HEK293 (cell line): ENCODE measurements around the gene CATSPERE.
A peak's percentile ranks its signal among the peaks of the same experiment; 100 is the strongest.

ENCODE experiments used
- FEZF1 ChIP-seq: fragments of 450-650 bp; formaldehyde crosslinking; IDR thresholded peaks from 2 replicates; pipeline ENCODE4 v1.5.1; 2016; ENCODE audit warnings: missing biosample characterization, missing genetic modification characterization
- GLI2 ChIP-seq: fragments of 450-650 bp; formaldehyde crosslinking; IDR thresholded peaks from 2 replicates; pipeline ENCODE4; 2017; ENCODE audit warnings: missing biosample characterization, missing genetic modification characterization, low read depth, borderline replicate concordance
- ZBTB1 ChIP-seq: fragments of 450-650 bp; formaldehyde crosslinking; IDR thresholded peaks from 2 replicates; pipeline ENCODE4 v1.5.1; 2016; ENCODE audit warnings: missing biosample characterization, missing genetic modification characterization
- ZBTB7A ChIP-seq: fragments of 450-650 bp; formaldehyde crosslinking; IDR thresholded peaks from 2 replicates; pipeline ENCODE4 v1.5.1; 2016; ENCODE audit warnings: low read depth, missing biosample characterization, missing genetic modification characterization
- ZNF121 ChIP-seq: fragments of 450-650 bp; formaldehyde crosslinking; IDR thresholded peaks from 2 replicates; pipeline ENCODE4 v1.5.1; 2016; ENCODE audit warnings: missing biosample characterization, missing genetic modification characterization
- ZNF214 ChIP-seq: fragments of 450-650 bp; formaldehyde crosslinking; IDR thresholded peaks from 2 replicates; pipeline ENCODE4 v1.5.1; 2017; ENCODE audit warnings: missing biosample characterization, mild to moderate bottlenecking, missing genetic modification characterization, borderline replicate concordance
- ZNF248 ChIP-seq: fragments of 450-650 bp; formaldehyde crosslinking; IDR thresholded peaks from 2 replicates; pipeline ENCODE4 v1.5.1; 2017; ENCODE audit warnings: missing biosample characterization, missing genetic modification characterization
- ZNF266 ChIP-seq: fragments of 450-650 bp; formaldehyde crosslinking; IDR thresholded peaks from 2 replicates; pipeline ENCODE4 v1.5.1; 2016; ENCODE audit warnings: missing biosample characterization, missing genetic modification characterization, low read depth
- ZNF404 ChIP-seq: fragments of 450-650 bp; formaldehyde crosslinking; IDR thresholded peaks from 2 replicates; pipeline ENCODE4 v1.5.1; 2017; ENCODE audit warnings: missing biosample characterization, missing genetic modification characterization
- ZNF585B ChIP-seq: fragments of 450-650 bp; formaldehyde crosslinking; IDR thresholded peaks from 2 replicates; pipeline ENCODE4 v1.5.1; 2016; ENCODE audit warnings: missing biosample characterization, missing genetic modification characterization
- ZXDB ChIP-seq: fragments of 450-650 bp; formaldehyde crosslinking; IDR thresholded peaks from 2 replicates; pipeline ENCODE4 v1.5.1; 2016; ENCODE audit warnings: missing biosample characterization, missing genetic modification characterization
- TF ChIP-seq, protein P1 (sequence below): fragments of 450-650 bp; formaldehyde crosslinking; IDR thresholded peaks from 2 replicates; pipeline ENCODE4 v1.5.0; 2017; ENCODE audit warnings: missing biosample characterization, missing genetic modification characterization, borderline replicate concordance
- TF ChIP-seq, protein P2 (sequence below): fragments of 450-650 bp; formaldehyde crosslinking; IDR thresholded peaks from 2 replicates; pipeline ENCODE4 v1.5.1; 2017; ENCODE audit warnings: missing biosample characterization, mild to moderate bottlenecking, missing genetic modification characterization, moderate library complexity
- TF ChIP-seq, protein P3 (sequence below): fragments of 450-650 bp; IDR thresholded peaks from 2 replicates; pipeline ENCODE4 v1.5.1; 2018; ENCODE audit warnings: missing biosample characterization, mild to moderate bottlenecking, missing genetic modification characterization
- TF ChIP-seq, protein P4 (sequence below): sonication (generic); formaldehyde crosslinking; IDR thresholded peaks from 2 replicates; pipeline ENCODE4 v1.8.1; 2022; ENCODE audit warnings: mild to moderate bottlenecking, moderate library complexity, missing genetic modification reagents
- TF ChIP-seq, protein P5 (sequence below): fragments of 450-650 bp; formaldehyde crosslinking; IDR thresholded peaks from 2 replicates; pipeline ENCODE4 v1.5.1; 2016; ENCODE audit warnings: missing biosample characterization, missing genetic modification characterization
- TF ChIP-seq, protein P6 (sequence below): fragments of 450-650 bp; IDR thresholded peaks from 2 replicates; pipeline ENCODE4 v1.5.1; 2018; ENCODE audit warnings: missing biosample characterization, missing genetic modification characterization
- TF ChIP-seq, protein P7 (sequence below): fragments of 450-650 bp; formaldehyde crosslinking; IDR thresholded peaks from 2 replicates; pipeline ENCODE4 v1.5.1; 2017; ENCODE audit warnings: missing biosample characterization, missing genetic modification characterization

CATSPERE gene

DNA sequence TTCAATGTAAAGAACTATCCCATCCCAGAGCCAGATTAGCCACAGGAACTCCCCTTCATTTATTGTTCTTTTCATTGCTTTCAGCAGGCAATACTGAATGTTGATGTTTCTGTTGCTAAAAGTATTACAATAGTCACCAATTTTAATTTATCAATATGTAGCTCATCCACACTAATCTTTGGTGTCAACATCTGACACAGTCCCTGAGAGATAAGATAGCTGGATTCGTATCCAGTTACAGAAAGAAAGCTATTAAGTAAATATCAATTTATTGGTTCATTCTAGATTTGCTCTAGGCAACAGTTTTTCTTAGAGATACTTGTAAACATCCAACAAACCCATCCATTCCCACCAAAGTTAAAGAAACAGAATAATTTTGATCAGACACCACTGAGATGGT, 14.0 kb upstream of the CATSPERE start (continued):
- TF ChIP-seq, protein P1, sequence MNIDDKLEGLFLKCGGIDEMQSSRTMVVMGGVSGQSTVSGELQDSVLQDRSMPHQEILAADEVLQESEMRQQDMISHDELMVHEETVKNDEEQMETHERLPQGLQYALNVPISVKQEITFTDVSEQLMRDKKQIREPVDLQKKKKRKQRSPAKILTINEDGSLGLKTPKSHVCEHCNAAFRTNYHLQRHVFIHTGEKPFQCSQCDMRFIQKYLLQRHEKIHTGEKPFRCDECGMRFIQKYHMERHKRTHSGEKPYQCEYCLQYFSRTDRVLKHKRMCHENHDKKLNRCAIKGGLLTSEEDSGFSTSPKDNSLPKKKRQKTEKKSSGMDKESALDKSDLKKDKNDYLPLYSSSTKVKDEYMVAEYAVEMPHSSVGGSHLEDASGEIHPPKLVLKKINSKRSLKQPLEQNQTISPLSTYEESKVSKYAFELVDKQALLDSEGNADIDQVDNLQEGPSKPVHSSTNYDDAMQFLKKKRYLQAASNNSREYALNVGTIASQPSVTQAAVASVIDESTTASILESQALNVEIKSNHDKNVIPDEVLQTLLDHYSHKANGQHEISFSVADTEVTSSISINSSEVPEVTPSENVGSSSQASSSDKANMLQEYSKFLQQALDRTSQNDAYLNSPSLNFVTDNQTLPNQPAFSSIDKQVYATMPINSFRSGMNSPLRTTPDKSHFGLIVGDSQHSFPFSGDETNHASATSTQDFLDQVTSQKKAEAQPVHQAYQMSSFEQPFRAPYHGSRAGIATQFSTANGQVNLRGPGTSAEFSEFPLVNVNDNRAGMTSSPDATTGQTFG = no peak
- TF ChIP-seq ZXDB (peak; percentile 47; the same call in 1 of the 2 replicates), GLI2 (tag by site-specific recombination) (peak; percentile 42; the same call in 1 of the 2 replicates), ZBTB1 (no peak), ZNF404 (tag by site-specific recombination) (no peak), ZNF248 (no peak), ZNF585B (tag by site-specific recombination) (no peak), FEZF1 (tag by site-specific recombination) (peak; percentile 71), ZNF121 (tag by site-specific recombination) (no peak), ZBTB7A (tag by site-specific recombination) (no peak), ZNF266 (tag by site-specific recombination) (no peak), ZNF214 (no peak)
- TF ChIP-seq, protein P2, sequence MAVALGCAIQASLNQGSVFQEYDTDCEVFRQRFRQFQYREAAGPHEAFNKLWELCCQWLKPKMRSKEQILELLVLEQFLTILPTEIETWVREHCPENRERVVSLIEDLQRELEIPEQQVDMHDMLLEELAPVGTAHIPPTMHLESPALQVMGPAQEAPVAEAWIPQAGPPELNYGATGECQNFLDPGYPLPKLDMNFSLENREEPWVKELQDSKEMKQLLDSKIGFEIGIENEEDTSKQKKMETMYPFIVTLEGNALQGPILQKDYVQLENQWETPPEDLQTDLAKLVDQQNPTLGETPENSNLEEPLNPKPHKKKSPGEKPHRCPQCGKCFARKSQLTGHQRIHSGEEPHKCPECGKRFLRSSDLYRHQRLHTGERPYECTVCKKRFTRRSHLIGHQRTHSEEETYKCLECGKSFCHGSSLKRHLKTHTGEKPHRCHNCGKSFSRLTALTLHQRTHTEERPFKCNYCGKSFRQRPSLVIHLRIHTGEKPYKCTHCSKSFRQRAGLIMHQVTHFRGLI = no peak
- TF ChIP-seq, protein P3, sequence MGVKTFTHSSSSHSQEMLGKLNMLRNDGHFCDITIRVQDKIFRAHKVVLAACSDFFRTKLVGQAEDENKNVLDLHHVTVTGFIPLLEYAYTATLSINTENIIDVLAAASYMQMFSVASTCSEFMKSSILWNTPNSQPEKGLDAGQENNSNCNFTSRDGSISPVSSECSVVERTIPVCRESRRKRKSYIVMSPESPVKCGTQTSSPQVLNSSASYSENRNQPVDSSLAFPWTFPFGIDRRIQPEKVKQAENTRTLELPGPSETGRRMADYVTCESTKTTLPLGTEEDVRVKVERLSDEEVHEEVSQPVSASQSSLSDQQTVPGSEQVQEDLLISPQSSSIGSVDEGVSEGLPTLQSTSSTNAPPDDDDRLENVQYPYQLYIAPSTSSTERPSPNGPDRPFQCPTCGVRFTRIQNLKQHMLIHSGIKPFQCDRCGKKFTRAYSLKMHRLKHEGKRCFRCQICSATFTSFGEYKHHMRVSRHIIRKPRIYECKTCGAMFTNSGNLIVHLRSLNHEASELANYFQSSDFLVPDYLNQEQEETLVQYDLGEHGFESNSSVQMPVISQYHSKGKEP (tag by site-specific recombination) = no peak
- TF ChIP-seq, protein P4, sequence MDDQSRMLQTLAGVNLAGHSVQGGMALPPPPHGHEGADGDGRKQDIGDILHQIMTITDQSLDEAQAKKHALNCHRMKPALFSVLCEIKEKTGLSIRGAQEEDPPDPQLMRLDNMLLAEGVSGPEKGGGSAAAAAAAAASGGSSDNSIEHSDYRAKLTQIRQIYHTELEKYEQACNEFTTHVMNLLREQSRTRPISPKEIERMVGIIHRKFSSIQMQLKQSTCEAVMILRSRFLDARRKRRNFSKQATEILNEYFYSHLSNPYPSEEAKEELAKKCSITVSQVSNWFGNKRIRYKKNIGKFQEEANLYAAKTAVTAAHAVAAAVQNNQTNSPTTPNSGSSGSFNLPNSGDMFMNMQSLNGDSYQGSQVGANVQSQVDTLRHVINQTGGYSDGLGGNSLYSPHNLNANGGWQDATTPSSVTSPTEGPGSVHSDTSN (CRISPR knock-in tag) = no peak
- TF ChIP-seq, protein P5, sequence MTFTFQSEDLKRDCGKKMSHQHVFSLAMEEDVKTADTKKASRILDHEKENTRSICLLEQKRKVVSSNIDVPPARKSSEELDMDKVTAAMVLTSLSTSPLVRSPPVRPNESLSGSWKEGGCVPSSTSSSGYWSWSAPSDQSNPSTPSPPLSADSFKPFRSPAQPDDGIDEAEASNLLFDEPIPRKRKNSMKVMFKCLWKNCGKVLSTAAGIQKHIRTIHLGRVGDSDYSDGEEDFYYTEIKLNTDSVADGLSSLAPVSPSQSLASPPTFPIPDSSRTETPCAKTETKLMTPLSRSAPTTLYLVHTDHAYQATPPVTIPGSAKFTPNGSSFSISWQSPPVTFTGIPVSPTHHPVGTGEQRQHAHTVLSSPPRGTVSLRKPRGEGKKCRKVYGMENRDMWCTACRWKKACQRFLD (tag by site-specific recombination) = no peak
- TF ChIP-seq, protein P6, sequence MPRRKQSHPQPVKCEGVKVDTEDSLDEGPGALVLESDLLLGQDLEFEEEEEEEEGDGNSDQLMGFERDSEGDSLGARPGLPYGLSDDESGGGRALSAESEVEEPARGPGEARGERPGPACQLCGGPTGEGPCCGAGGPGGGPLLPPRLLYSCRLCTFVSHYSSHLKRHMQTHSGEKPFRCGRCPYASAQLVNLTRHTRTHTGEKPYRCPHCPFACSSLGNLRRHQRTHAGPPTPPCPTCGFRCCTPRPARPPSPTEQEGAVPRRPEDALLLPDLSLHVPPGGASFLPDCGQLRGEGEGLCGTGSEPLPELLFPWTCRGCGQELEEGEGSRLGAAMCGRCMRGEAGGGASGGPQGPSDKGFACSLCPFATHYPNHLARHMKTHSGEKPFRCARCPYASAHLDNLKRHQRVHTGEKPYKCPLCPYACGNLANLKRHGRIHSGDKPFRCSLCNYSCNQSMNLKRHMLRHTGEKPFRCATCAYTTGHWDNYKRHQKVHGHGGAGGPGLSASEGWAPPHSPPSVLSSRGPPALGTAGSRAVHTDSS (tag by site-specific recombination) = no peak
- TF ChIP-seq, protein P7, sequence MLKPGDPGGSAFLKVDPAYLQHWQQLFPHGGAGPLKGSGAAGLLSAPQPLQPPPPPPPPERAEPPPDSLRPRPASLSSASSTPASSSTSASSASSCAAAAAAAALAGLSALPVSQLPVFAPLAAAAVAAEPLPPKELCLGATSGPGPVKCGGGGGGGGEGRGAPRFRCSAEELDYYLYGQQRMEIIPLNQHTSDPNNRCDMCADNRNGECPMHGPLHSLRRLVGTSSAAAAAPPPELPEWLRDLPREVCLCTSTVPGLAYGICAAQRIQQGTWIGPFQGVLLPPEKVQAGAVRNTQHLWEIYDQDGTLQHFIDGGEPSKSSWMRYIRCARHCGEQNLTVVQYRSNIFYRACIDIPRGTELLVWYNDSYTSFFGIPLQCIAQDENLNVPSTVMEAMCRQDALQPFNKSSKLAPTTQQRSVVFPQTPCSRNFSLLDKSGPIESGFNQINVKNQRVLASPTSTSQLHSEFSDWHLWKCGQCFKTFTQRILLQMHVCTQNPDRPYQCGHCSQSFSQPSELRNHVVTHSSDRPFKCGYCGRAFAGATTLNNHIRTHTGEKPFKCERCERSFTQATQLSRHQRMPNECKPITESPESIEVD (tag by site-specific recombination) = peak; percentile 66
